ENCODE results near the gene GMPPA.
A peak's percentile ranks its signal among the peaks of the same experiment; 100 is the strongest.

GMPPA gene

GRCh38 chr2:219506802-219507526 is 8.3 kb downstream of the GMPPA start:
- DNase-seq: no peak

- peak; percentile 66 for DNase-seq
Measured at GRCh38 chr2:219507581-219508443, 9.1 kb downstream of the GMPPA start.

DNA sequence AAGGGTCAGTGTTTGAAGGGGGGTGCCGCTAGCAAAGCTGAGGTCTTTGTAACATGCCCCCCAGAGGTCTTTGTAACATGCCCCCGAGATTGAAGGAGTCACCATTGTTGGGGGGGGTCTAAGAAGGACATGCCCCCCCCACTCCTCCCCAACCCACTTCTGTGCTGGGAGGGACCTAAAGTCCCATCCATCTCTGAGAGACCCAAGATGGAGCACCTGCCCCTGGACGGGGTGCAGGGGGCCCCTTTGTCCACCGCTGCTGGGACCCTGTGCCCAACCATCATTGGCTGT is 9.7 kb downstream of the GMPPA start:
- DNase-seq: no peak

GRCh38 chr2:219508971-219509779 is 10.5 kb downstream of the GMPPA start:
- peak; percentile 53 for DNase-seq

DNA sequence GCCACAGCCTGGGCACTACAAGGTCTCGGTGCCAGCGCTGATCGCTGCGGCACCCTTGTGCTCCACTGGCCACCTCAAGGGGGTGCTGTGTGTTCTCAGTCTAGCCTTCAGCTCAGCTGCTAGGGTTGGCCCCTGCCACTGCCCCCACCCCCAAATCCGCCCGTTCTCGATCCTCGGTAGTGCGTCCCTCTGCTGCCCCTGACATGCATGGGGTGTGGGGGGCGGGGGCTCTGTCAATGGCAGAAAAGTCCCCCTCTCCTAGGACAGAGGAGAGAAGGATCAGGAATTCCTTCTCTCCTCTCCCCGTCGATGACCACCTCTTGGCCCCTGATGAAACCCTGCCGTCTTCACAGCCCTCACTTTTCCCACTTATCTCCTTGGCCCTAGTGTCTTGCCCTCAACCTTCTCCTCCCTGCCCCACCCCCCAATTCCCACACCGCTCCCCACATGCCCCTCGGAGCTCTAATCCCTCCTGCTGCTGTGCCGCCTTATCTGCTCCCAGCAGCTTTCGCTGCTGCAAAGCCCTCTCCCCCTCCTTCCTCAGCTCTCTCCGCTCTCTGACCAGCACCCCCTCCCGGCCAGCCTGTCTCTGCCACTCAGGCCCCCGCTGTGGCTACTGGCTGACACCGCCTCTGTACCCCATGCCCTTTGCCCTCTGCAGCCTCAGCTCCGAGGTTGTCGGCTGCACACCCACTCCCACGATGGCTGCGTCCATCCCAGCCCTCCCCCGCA is 11.3 kb downstream of the GMPPA start:
- peak; percentile 97 for DNase-seq

GRCh38 chr2:219510512-219511135 is 11.9 kb downstream of the GMPPA start:
- peak; percentile 52 for DNase-seq

GRCh38 chr2:219511547-219512325 is 13.0 kb downstream of the GMPPA start:
- peak; percentile 85 for DNase-seq

GRCh38 chr2:219512524-219513216 is 14.0 kb downstream of the GMPPA start:
- DNase-seq: no peak

GRCh38 chr2:219513787-219514186 is 15.1 kb downstream of the GMPPA start:
- no peak for DNase-seq

- peak; percentile 97 for DNase-seq
Measured at GRCh38 chr2:219514196-219514761, 15.6 kb downstream of the GMPPA start, which contains the start of gene ASIC4. TSS of gene ASIC4 (plus strand) at chr2:219514482. CDS start at chr2:219514725, 243 bp downstream.

GRCh38 chr2:219514836-219515235 is 16.1 kb downstream of the GMPPA start:
- DNase-seq: no peak

DNA sequence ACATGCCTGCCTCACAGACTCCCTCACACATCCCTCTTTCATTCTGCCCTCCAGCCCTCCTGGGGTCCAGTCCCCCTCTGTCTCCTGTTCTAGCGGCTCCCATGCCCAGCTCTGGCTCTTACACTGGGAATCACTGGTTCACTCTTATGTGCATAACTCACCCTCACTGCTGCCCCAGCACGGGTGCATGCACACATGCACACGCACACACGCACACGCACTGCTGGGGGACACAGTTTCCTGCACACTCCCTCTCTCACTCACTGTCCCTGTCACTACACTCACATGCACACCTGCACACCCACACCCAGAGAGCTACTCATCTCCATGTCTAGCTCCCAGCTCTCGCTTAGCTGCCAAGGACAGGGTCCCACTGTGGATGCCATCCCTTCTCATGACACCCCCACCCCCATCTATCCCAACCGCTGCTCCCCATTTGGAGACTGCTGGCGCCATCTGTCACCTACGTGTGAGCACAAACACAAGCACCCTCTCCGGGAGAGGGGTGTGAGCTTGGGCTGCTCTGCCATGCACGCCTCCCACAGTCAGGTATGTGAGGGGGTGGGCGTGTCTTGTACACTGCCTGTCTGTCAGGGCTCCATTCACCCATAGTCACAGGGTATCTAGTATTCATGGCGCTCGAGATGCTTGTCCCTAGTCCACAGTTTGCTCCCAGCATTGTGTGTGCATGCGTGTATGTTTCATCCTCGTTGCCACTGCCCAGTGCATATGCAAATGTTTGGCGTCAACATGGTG is 17.4 kb downstream of the GMPPA start:
- DNase-seq: no peak

- DNase-seq: no peak
Measured at GRCh38 chr2:219516888-219517287, 18.2 kb downstream of the GMPPA start.

DNA sequence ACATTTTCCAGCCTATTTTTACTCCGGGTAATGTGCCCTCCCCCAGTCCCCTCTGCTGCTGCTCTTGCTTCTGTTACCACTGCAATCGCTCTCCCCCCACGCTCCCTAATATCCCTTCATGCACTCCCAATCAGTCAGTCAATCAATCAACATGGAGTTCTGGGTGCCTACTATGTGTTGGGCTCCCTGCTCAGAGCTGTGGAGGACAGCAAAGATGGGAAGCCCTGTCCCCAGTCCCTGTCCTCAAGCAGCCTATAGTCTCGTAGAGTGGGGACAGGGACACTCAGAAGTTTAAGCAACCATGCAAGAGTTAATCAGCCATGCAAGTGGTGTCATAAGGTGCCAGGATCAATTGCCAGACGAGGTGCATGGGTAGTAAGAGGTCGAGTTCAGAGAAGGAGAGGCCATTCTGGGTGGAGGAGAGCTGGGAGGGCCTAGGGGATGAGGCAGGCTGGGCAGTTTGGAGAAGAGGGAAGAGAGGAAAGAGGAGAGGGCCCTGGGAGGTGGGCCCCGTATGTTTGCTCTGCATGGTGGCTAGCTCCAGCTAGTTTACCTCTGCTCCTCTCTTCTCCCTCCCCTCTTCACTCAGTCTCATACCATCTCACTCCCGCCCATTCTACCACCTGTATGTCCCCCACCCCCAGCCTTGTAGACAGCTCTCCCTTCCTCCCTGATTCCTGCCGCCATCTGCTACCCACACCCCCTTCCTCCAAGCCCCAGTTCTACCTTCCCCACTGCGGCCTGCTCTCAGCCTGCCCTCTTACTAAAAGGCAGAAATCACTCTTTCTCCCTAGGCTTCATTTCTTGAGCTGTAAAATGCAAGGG is 19.5 kb downstream of the GMPPA start:
- no peak for DNase-seq

DNA sequence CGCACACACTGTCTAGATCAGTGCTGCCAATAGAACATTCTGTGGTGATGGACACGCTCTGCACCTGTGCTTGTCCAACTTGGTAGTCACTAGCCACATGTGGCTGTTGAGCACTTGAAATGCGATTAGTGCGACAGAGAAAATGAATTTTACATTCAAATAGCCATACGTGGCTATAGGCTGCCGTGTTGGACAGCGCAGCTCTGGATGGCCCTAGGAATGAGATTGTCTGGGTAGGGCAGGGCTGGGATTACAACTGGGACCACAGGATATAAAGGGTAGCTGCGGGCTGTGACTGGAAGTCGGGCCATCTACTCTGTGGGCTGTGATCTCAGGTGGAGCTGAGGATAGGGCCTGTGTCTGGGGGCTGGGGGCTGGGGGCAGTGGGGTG is 20.8 kb downstream of the GMPPA start:
- DNase-seq: no peak

GRCh38 chr2:219520079-219520478 is 21.4 kb downstream of the GMPPA start:
- DNase-seq: peak; percentile 74

DNA sequence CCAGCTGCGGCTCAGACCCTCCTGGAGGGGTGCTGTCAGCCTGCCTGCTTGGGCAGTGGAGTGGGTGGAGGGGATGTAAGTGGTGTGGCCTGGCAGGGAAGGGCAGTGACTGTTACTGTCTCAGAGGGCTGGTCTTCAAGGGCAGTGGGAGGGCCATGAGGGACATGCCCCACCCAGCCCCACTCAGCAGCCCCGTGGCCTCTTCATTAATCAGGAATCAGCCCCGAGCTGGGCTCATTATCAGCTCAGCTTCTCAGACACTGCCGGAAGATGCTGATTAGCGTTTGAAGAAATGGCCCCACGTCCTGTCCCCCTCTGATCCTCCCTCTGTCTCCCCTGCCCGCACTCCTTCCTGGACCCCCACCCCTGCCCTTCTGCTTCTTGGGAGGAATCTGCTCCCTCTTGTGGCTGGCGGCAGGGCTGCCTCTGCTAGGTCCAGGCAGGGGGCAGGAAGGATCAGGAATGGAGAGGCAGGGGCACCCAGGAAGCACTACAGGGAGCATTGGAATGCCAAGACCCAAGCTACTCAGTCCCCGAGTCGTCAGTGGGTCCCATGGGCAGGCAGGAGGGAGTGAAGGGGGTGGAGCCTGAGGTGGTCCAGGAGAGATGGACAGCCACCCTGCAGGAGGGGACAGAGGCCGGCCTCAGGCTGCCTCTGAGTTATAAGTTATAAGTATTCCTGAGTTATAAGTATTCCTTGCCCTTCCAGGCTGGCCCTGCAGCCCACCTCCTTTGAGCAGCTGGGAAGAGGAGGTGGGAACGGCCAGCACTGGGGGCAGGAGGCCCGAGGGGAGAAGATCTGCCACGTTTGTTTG is 22.6 kb downstream of the GMPPA start:
- DNase-seq: peak; percentile 95

Data from hematopoietic multipotent progenitor cell treated with erythropoietin and hydrocortisone succinate and interleukin-3 and kit ligand, for 4 days (in vitro differentiated cells).